Measurements from ENCODE around the gene RRAS2.

DNA sequence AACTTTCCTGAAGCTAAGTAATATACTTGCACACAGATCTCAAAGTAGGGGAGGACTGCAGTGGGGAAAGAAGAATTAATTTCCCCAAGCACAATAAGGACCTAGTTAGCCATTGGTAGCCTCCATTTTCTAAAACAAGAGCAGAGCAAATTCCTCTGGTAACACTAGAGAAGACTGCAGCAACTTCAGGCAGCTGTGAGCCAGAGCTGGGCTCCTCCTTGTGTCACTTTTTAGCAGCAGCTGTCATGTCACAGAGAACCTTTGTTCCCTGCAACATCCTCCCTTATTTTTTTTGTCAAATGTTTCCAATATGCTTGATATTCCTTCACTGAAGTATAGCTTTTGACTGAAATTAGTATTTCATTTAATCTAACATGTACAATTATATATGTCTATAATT is 54.4 kb downstream of the RRAS2 start:
- TF ChIP-seq IKZF1 (conservative IDR thresholded peaks at IDR 0.05) (no peak), ZNF24 (IDR thresholded peaks at IDR 0.05) (no peak), ETV6 (conservative IDR thresholded peaks at IDR 0.05 in 1 of 2, IDR thresholded peaks at IDR 0.05 in 1 of 2; ENCODE audit: borderline replicate concordance in 1 of 2, low read depth in 1 of 2) (no peak), YY1 (IDR thresholded peaks at IDR 0.05; ENCODE audit: low read depth, low read length) (no peak)
- TF ChIP-seq, protein P1, sequence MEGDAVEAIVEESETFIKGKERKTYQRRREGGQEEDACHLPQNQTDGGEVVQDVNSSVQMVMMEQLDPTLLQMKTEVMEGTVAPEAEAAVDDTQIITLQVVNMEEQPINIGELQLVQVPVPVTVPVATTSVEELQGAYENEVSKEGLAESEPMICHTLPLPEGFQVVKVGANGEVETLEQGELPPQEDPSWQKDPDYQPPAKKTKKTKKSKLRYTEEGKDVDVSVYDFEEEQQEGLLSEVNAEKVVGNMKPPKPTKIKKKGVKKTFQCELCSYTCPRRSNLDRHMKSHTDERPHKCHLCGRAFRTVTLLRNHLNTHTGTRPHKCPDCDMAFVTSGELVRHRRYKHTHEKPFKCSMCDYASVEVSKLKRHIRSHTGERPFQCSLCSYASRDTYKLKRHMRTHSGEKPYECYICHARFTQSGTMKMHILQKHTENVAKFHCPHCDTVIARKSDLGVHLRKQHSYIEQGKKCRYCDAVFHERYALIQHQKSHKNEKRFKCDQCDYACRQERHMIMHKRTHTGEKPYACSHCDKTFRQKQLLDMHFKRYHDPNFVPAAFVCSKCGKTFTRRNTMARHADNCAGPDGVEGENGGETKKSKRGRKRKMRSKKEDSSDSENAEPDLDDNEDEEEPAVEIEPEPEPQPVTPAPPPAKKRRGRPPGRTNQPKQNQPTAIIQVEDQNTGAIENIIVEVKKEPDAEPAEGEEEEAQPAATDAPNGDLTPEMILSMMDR (IDR thresholded peaks at IDR 0.05 in 2 of 3, conservative IDR thresholded peaks at IDR 0.05 in 1 of 3; ENCODE audit: control insufficient read depth in 2 of 3, extremely low read depth in 1 of 3, insufficient read depth in 1 of 3, low read depth in 3 of 3, low read length in 3 of 3): no peak
